ENCODE data around the gene IDUA.

GRCh38 chr4:1031956-1032795 is 45.3 kb downstream of the IDUA start:
- TF ChIP-seq, protein P1, sequence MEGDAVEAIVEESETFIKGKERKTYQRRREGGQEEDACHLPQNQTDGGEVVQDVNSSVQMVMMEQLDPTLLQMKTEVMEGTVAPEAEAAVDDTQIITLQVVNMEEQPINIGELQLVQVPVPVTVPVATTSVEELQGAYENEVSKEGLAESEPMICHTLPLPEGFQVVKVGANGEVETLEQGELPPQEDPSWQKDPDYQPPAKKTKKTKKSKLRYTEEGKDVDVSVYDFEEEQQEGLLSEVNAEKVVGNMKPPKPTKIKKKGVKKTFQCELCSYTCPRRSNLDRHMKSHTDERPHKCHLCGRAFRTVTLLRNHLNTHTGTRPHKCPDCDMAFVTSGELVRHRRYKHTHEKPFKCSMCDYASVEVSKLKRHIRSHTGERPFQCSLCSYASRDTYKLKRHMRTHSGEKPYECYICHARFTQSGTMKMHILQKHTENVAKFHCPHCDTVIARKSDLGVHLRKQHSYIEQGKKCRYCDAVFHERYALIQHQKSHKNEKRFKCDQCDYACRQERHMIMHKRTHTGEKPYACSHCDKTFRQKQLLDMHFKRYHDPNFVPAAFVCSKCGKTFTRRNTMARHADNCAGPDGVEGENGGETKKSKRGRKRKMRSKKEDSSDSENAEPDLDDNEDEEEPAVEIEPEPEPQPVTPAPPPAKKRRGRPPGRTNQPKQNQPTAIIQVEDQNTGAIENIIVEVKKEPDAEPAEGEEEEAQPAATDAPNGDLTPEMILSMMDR (IDR thresholded peaks at IDR 0.05), result no peak
- no peak for TF ChIP-seq POLR2AphosphoS5 (IDR thresholded peaks at IDR 0.05)
